ENCODE results near the gene RAB37. TPM values are rescaled to one million over a fixed set of nuclear protein-coding genes. Genes with fewer than 3 reads are reported as not detected.

Gene RAB37
- total and polyA plus RNA-seq, 2 of the 13 experiments (the other 11 are each of a cell fraction or from before 2014, with no cell fraction given) = 0.91 to 3.7 TPM

- TF ChIP-seq, protein P1, sequence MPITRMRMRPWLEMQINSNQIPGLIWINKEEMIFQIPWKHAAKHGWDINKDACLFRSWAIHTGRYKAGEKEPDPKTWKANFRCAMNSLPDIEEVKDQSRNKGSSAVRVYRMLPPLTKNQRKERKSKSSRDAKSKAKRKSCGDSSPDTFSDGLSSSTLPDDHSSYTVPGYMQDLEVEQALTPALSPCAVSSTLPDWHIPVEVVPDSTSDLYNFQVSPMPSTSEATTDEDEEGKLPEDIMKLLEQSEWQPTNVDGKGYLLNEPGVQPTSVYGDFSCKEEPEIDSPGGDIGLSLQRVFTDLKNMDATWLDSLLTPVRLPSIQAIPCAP (CRISPR knock-in tag; IDR thresholded peaks at IDR 0.05; ENCODE audit: low read depth) = no peak
- TF ChIP-seq PHF5A (CRISPR knock-in tag; IDR thresholded peaks at IDR 0.05; ENCODE audit: low read depth, unreplicated experiment) (no peak), ARID3A (IDR thresholded peaks at IDR 0.05; ENCODE audit: low read depth, low read length) (no peak), ZNF292 (CRISPR knock-in tag; IDR thresholded peaks at IDR 0.05; ENCODE audit: borderline replicate concordance, low read depth) (0 out of 2 replicates have a peak, but pooled peaks have one; percentile 4), ZNF563 (CRISPR knock-in tag; IDR thresholded peaks at IDR 0.05) (no peak), TFDP1 (CRISPR knock-in tag; IDR thresholded peaks at IDR 0.05; ENCODE audit: borderline replicate concordance) (peak; percentile 83; the same call in 1 of the 2 replicates), GATA4 (IDR thresholded peaks at IDR 0.05; ENCODE audit: borderline replicate concordance, low read depth) (no peak), ADNP (CRISPR knock-in tag; IDR thresholded peaks at IDR 0.05) (no peak), KMT2A (CRISPR knock-in tag; IDR thresholded peaks at IDR 0.05) (no peak), RBAK (CRISPR knock-in tag; IDR thresholded peaks at IDR 0.05) (no peak), ZNF3 (CRISPR knock-in tag; IDR thresholded peaks at IDR 0.05) (0 out of 2 replicates have a peak, but pooled peaks have one; percentile 3), ZNF335 (CRISPR knock-in tag; IDR thresholded peaks at IDR 0.05) (peak; percentile 21; the same call in 1 of the 2 replicates), ZNF788 (CRISPR knock-in tag; IDR thresholded peaks at IDR 0.05; ENCODE audit: borderline replicate concordance) (0 out of 2 replicates have a peak, but pooled peaks have one; percentile 1), ZGPAT (CRISPR knock-in tag; IDR thresholded peaks at IDR 0.05) (no peak), PHF21A (CRISPR knock-in tag; IDR thresholded peaks at IDR 0.05) (peak; percentile 49; the same call in 1 of the 2 replicates), ATF6 (CRISPR knock-in tag; conservative IDR thresholded peaks at IDR 0.05) (no peak), ZBTB2 (CRISPR knock-in tag; IDR thresholded peaks at IDR 0.05; ENCODE audit: low read depth) (peak; percentile 66), MTERF4 (CRISPR knock-in tag; IDR thresholded peaks at IDR 0.05) (peak; percentile 11; the same call in 1 of the 2 replicates)
- TF ChIP-seq, protein P2, sequence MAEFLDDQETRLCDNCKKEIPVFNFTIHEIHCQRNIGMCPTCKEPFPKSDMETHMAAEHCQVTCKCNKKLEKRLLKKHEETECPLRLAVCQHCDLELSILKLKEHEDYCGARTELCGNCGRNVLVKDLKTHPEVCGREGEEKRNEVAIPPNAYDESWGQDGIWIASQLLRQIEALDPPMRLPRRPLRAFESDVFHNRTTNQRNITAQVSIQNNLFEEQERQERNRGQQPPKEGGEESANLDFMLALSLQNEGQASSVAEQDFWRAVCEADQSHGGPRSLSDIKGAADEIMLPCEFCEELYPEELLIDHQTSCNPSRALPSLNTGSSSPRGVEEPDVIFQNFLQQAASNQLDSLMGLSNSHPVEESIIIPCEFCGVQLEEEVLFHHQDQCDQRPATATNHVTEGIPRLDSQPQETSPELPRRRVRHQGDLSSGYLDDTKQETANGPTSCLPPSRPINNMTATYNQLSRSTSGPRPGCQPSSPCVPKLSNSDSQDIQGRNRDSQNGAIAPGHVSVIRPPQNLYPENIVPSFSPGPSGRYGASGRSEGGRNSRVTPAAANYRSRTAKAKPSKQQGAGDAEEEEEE (CRISPR knock-in tag; IDR thresholded peaks at IDR 0.05; ENCODE audit: borderline replicate concordance) = peak; percentile 10; the same call in 1 of the 2 replicates
Observed at GRCh38 chr17:74748279-74748528, 11.1 kb downstream of the RAB37 start (continued).

Data from HepG2 (cell line).